ENCODE results near the gene THSD4. TPM values are rescaled to one million over a fixed set of nuclear protein-coding genes. Genes with fewer than 3 reads are reported as not detected.

The THSD4 gene
- total RNA-seq, 1 experiment from 2014 or later = 29.3 TPM

DNA sequence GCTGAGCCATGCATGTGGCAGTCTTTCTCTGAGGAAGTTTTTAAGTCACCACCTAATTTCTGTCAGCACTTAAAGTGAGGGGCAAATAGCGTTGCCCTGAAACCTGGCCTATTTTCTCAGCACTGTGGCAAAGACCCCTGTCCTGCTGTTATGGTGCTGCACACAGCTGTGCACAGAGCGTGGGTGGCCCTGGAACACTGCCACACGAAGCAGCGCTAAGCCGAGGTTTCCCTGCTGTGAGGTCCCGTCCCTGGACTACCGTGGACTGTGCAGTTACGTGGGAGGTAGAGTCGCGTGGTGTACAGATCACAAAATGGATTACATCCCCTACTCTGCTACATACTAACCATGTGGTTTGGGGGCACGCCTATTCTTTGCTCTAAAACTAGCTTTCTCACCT is 593.5 kb downstream of the THSD4 start:
- CTCF ChIA-PET = no interaction called here
- intact Hi-C loops (cut with micrococcal nuclease; ENCODE audit: unreplicated experiment) = no loop called here

DNA sequence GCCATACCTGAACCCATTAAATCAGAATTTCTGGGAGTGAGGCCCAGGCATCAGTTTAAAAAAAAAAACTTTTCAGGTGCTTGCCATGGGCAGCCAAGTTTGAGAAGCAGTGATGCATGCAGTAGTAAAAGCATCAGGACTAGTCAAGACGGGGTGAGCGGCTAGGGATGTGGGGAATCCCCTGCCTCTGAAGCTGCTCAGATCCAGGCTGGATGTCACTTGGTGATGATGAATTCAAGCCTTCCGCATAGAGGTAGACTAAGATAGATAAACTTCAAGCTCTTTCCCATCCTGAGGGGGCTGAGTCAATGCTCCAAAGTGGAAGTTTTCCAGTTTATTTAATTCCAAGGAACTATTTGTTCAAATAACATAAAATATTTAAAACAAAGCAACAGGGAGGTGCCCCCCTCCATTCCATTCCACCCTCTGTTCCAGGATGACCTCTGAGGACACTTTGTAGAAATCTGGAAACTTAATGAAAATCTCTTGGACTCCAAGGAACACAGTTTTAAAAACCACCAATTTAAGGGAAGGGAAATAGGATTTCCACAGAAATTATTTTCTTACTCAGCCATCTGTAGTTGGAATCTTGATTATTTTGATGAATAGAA is 594.6 kb downstream of the THSD4 start:
- intact Hi-C loops (cut with micrococcal nuclease; ENCODE audit: unreplicated experiment) = no loop called here
- H3K4me2 ChIP-seq = no peak overlapping the region
- H2AFZ ChIP-seq = no peak overlapping the region
- no peaks in the 10 kb centered on the region for H3K27me3 ChIP-seq (ENCODE audit: insufficient read depth, low read depth)
- BruUV-seq (replicated peaks) = no TSS peak
- TF ChIP-seq, protein P1, sequence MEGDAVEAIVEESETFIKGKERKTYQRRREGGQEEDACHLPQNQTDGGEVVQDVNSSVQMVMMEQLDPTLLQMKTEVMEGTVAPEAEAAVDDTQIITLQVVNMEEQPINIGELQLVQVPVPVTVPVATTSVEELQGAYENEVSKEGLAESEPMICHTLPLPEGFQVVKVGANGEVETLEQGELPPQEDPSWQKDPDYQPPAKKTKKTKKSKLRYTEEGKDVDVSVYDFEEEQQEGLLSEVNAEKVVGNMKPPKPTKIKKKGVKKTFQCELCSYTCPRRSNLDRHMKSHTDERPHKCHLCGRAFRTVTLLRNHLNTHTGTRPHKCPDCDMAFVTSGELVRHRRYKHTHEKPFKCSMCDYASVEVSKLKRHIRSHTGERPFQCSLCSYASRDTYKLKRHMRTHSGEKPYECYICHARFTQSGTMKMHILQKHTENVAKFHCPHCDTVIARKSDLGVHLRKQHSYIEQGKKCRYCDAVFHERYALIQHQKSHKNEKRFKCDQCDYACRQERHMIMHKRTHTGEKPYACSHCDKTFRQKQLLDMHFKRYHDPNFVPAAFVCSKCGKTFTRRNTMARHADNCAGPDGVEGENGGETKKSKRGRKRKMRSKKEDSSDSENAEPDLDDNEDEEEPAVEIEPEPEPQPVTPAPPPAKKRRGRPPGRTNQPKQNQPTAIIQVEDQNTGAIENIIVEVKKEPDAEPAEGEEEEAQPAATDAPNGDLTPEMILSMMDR (conservative IDR thresholded peaks at IDR 0.05) = no peak
- no peak for TF ChIP-seq EZH2 (IDR thresholded peaks at IDR 0.05; ENCODE audit: low read depth)
- H3K4me1 ChIP-seq (replicated peaks; ENCODE audit: insufficient read depth) = no peaks in the 10 kb centered on the region
- no peak for DNase-seq
- H3K27ac ChIP-seq = no peak overlapping the region
- POLR2A ChIA-PET (ENCODE audit: unreplicated experiment) = interaction anchor here (0.7 kb wide), 1 partner anchor 18 kb away, joined by 3 read pairs; no protein-coding TSS in a partner anchor
- H3K9me3 ChIP-seq (ENCODE audit: insufficient read depth, low read depth) = no peaks in the 10 kb centered on the region
- H3K79me2 ChIP-seq (ENCODE audit: low read depth) = no peaks in the 10 kb centered on the region
- no peaks in the 10 kb centered on the region for H3K9me2 ChIP-seq (ENCODE audit: insufficient read depth)
- no peak overlapping the region for H3K4me3 ChIP-seq
- CTCF ChIA-PET = interaction anchor here (0.7 kb wide), 1 partner anchor 32 kb away, joined by 3 read pairs; no protein-coding TSS in a partner anchor
- no peaks in the 10 kb centered on the region for H3K36me3 ChIP-seq (ENCODE audit: low read depth)
- no peaks in the 10 kb centered on the region for H3F3A ChIP-seq (ENCODE audit: insufficient read depth, low read depth)
- no peaks in the 10 kb centered on the region for H4K20me1 ChIP-seq (ENCODE audit: insufficient read depth)

More for the DNA sequence above, 593.5 kb downstream of the THSD4 start:
- Histone ChIP-seq H3K4me3 (no peak overlapping the region), H3K79me2 (ENCODE audit: low read depth) (no peaks in the 10 kb centered on the region), H2AFZ (no peak overlapping the region), H4K20me1 (ENCODE audit: insufficient read depth) (no peaks in the 10 kb centered on the region), H3K36me3 (ENCODE audit: low read depth) (no peaks in the 10 kb centered on the region), H3K4me1 (replicated peaks; ENCODE audit: insufficient read depth) (no peaks in the 10 kb centered on the region), H3K27ac (no peak overlapping the region), H3K9me3 (ENCODE audit: insufficient read depth, low read depth) (no peaks in the 10 kb centered on the region), H3K9me2 (ENCODE audit: insufficient read depth) (no peaks in the 10 kb centered on the region), H3K27me3 (ENCODE audit: insufficient read depth, low read depth) (no peaks in the 10 kb centered on the region), H3K4me2 (no peak overlapping the region), H3F3A (ENCODE audit: insufficient read depth, low read depth) (no peaks in the 10 kb centered on the region)
- no TSS peak for BruUV-seq (replicated peaks)
- no peak for TF ChIP-seq EZH2 (IDR thresholded peaks at IDR 0.05; ENCODE audit: low read depth)
- TF ChIP-seq, protein P1 (conservative IDR thresholded peaks at IDR 0.05) = no peak
- POLR2A ChIA-PET (ENCODE audit: unreplicated experiment) = no interaction called here
- DNase-seq = no peak

DNA sequence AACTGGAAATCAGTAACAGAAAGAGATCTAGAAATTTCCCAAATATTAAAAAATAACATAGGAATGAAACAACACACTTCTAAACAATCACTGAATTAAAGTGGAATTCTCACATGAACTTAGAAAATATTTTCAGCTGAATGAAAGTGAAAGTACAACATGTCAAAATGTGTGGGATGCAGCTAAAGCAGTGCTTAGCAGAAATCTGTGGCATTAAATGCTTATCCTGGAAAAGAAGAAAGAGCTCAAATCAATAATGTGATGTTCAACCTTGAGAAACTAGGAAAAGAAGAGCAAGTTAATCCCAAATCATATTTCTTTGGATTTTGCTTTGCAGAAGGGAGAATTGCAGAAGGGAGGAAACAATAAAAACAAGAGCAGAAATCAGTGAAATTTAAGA is 596.9 kb downstream of the THSD4 start:
- H3K4me1 ChIP-seq (replicated peaks; ENCODE audit: insufficient read depth) = peaks cover 6% of the 10 kb centered on the region
- TF ChIP-seq, protein P1 (conservative IDR thresholded peaks at IDR 0.05) = no peak
- no peak for TF ChIP-seq EZH2 (IDR thresholded peaks at IDR 0.05; ENCODE audit: low read depth)
- no peaks in the 10 kb centered on the region for H3K36me3 ChIP-seq (ENCODE audit: low read depth)
- no peaks in the 10 kb centered on the region for H4K20me1 ChIP-seq (ENCODE audit: insufficient read depth)
- no peaks in the 10 kb centered on the region for H3K9me3 ChIP-seq (ENCODE audit: insufficient read depth, low read depth)
- no peaks in the 10 kb centered on the region for H3K79me2 ChIP-seq (ENCODE audit: low read depth)
- no peak overlapping the region for H3K4me3 ChIP-seq
- no peak for DNase-seq
- H3F3A ChIP-seq (ENCODE audit: insufficient read depth, low read depth) = no peaks in the 10 kb centered on the region
- intact Hi-C loops (cut with micrococcal nuclease; ENCODE audit: unreplicated experiment) = no loop called here
- POLR2A ChIA-PET (ENCODE audit: unreplicated experiment) = no interaction called here
- CTCF ChIA-PET = no interaction called here
- BruUV-seq (replicated peaks) = no TSS peak
- no peaks in the 10 kb centered on the region for H3K27me3 ChIP-seq (ENCODE audit: insufficient read depth, low read depth)
- no peak overlapping the region for H3K27ac ChIP-seq
- no peaks in the 10 kb centered on the region for H3K9me2 ChIP-seq (ENCODE audit: insufficient read depth)
- H2AFZ ChIP-seq = no peak overlapping the region
- H3K4me2 ChIP-seq = no peak overlapping the region
